CMK (cell line): ENCODE measurements around the gene ZNF655.
A peak's percentile ranks its signal among the peaks of the same experiment; 100 is the strongest.

ENCODE experiments used
- DNase-seq: peaks from one replicate; pipeline ENCODE4 v3.0.0-alpha.2; 2010; ENCODE audit warnings: low read depth

ZNF655 gene

DNA sequence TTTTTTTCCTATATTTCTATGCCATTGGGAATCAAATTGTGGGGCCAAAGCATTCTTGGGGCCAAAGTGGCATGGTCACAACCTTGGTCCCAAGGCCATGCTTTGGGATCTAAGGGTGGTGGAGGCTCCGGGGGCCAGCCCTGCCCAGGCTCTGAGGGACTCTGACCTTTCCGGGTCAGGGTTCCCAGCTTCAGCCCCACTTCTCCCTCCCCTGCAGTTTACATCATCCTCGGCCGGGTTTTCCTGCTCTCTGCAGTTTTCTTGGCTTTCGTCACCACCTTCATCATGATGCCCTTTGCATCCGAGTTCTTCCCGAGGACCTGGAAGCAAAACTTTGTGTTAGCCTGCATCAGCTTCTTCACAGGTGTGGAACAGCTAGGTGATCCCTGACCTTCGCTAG lies 48.1 kb downstream of the ZNF655 start:
- no peak for DNase-seq

DNA sequence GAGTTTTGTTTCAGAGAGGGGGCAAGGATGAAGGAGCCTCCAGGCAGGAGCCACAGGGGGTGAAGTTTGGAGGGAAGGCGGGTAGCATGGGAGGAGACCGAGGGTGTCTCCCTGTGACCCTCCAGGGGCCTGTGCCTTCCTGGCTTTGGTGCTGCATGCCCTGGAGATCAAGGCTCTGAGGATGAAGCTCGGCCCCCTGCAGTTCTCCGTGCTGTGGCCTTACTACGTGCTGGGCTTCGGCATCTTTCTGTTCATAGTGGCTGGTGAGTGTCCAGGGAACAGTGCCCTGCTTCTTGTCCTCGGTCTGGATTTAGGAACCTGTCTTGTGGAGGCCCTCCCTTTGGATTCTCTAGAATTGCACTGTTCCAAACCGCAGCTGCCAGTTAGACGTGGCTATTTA lies 49.1 kb downstream of the ZNF655 start:
- DNase-seq, result no peak

DNA sequence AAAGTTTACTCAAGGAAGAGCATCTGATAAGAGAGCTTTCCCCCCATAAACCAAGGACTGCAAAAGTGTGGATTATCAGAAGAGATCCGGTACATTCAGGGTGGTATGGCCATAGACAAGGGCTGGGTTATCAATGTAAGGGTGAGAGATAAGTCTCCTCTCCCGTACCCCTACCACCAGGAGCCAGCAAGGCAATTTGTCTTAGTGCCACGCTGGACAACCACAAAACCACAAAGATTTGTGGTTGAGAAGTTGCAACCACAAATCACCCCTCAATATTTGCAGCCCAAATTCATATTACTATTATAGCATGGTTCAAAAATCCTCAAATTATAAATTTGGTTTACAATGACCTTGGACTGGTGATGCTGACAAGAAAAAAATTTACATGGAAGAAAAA lies 56.1 kb downstream of the ZNF655 start:
- DNase-seq, result no peak

DNA sequence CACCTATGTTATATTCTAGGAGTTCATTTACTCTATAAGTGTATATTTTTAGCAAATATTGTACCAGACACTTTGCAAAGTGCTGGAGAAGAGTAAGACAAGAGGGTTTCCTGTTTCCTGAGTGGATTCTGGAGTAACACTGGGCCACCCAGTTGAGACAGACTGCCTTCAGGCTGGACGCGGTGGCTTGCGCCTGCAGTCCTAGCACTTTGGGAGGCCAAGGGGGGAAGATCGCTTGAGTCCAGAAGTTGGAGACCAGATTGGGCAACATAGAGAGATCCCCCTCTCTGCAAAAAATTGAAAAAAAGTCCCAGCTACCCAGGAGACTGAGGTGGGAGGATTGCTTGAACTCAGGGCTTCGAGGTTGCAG lies 57.5 kb downstream of the ZNF655 start:
- no peak for DNase-seq

DNA sequence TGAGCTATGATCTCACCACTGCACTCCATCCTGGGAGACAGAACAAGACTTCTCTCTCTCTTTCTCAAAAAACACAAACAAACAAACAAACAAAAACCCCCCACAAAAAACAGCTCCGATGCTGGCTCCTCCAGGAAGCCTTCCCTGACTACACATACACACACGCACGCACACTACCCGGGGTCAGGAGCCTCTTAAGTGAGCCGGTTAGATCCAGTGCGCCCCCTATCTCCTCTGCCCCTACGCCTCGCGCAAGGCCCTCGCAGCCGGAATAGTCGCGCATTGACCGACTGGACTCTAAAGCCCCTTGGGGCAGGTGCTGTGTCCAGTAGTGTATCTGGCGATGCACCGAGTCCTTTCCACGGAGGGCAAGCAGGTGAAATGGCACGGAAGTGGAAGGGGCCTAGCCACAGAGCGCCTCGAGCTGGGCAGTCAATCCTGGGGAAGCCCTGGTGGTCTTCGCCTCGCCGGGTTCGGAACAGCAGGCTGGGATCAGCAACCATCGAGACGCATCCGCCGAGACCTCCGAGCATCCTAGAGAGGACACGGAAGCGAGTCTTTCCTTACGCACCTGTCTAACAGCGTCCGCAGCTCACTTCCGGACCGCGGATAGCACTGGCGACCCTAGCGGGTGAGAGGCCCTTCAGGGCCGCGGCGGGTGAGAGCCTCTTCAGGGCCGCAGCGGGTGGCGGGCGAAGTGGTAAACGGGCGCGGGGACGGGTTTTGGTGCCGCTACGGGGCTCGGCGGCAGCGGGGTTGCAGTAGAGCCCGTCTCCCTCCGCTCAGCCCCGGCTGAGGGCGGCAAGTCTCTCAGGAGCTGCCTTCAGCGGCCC lies 58.1 kb downstream of the ZNF655 start, which contains the start of gene ZSCAN25:
TSS of gene ZSCAN25 (plus strand) at position 588 of the 833 bp plus-strand sequence. CDS start 2,661 bp downstream, outside the sequence.
- DNase-seq, result peak; percentile 94

DNA sequence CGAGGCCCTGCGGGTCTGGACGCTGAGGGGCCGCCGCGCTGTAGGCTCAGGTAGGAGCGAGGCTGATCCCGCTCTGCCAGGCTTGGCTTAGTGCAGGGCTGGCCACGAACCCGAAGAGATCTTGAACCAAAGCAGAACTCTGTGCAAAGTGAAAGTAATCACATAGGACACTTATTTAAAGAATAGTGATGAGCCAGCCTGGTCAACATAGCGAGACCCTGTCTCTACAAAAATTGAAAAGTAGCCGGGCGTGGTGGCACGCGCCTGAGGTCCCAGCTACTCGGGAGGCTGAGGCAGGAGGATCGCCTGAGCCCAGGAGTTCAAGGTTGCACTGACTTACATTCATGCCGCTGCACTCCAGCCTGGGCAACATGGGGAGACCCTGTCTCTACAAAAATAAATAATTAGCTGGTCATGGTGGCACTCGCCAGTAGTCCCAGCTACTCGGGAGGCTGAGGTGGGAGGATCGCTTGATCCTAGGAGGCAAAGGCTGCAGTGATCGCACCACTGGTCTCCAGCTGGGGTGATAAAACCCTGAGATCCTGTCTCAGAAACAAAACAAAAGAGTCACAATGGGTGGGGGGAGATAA lies 58.8 kb downstream of the ZNF655 start:
- DNase-seq, result no peak

DNA sequence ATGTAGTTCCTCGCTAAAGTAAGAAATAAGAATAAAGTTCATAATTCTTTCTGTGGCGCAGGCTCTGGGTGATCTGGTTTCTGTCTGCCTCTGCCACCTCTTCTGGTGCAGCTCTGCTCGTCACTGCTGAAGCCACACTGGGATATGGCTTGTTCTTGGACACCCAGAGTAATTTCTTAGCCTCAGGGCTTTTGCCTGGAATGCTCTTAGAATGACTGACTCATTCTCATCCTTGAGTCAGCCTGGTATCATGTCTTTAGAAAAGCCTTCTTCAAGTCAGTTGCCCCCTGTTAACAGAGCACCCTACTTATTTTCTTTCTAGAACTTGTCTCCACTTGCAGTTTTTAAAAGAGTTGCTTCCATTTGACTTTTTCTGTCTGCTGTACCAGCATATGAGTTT lies 60.3 kb downstream of the ZNF655 start:
- DNase-seq, result no peak

DNA sequence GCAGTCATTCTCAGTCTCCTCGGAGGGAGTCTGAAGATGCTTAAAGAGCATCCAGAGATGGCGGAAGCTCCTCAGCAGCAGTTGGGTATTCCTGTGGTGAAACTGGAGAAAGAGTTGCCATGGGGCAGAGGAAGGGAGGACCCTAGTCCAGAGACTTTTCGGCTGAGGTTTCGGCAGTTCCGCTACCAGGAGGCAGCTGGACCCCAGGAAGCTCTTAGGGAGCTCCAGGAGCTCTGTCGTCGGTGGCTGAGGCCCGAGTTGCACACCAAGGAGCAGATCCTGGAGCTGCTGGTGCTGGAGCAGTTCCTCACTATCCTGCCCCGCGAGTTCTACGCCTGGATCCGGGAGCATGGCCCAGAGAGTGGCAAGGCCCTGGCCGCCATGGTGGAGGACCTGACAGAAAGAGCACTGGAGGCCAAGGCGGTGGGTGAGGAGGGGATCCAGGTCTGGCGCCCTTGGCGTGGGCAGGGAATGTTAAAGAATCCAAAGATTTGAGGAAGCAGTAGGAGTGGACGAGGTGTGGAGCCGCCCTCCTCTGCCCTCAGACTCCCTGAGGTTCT lies 61.2 kb downstream of the ZNF655 start:
- no peak for DNase-seq

DNA sequence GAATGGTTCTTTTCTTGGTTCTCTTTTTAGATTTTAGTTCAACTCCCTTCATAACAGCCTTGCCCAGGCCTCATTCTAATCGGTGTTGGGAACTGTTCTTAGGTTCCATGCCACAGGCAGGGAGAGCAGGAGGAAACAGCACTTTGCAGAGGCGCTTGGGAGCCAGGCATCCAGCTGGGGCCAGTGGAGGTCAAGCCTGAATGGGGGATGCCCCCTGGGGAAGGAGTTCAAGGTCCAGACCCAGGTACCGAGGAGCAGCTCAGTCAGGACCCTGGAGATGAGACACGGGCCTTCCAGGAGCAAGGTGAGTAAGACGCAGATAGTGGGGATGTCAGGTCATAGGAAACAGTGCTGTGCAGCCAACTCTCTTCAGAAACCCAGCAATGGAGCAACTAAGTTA lies 62.8 kb downstream of the ZNF655 start:
- no peak for DNase-seq

DNA sequence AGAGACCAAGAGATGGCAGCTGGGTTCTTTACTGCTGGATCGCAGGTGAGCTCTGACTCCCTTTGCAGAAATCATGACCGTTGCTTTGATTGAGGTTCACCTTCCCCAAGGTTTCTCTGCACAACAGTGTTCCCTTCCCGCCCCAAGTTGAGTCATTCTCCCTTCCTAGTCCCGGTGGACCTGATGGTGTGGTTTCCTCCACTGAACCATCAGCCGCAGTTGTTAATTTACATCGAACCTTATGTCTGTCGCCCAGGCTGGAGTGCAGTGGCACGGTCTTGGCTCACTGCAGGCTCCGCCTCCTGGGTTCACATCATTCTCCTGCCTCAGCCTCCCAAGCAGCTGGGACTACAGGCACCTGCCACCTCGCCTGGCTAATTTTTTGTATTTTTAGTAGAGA lies 64.2 kb downstream of the ZNF655 start:
- no peak for DNase-seq

DNA sequence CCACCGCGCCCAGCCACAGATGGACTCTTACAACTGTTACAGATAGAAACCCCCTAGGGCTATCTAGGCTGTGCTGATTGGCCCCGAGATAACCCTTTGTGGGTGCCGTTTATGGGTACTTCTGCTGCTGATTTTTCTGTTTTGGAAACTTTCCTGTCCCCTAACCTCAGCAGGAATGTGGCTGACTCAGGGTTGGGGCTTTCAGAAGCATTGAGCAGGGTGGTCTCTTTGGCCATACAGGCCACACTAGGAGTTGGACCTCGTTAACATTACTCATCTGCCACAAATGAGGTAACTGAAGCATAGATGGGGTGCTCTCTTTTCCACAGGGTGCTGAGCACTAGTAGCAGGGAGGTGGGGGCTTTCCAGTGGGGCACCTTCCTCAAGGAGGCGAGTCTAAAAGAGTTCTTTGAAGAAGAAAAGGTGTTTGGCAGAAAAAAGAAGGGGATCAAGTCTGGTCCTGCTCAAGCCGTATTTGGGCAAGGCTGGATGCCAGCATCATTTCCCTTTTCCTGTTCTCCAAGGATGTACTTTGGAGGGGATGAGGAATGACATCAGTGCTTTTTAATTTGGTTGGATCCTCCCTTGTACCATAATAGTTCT lies 64.8 kb downstream of the ZNF655 start:
- no peak for DNase-seq

DNA sequence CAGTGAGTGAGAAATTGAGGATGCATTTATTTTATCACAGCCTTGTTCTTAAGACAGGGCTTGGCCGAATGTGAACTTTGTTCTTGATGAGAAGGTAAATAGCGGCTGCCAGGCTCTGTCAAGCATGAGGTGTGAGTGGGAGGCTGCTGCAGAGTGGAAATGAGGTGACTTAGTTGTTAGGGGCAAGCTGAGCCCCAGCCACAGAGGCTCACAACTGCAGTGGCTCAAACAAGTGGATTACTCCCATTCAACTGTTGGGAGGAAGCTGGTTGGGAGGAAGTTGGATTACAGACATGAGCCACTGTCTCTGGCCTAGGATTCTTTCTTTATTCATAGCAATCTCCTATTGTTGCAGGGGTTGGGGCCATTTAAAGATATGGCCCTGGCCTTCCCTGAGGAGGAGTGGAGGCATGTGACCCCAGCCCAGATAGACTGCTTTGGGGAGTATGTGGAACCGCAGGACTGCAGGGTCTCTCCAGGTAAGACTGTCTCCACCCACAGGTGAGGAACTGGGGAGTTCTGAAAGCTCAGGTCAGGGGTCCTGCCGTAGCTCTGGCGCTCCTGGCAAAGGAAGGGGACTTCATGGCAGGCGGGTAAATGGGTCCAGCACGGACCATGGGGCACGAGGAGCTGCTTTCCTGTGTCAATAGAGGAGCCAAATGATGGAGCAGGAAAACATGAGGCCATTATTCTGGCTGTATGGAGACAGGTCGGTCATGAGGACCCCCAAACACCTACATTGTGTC lies 65.4 kb downstream of the ZNF655 start:
- DNase-seq, result no peak

DNA sequence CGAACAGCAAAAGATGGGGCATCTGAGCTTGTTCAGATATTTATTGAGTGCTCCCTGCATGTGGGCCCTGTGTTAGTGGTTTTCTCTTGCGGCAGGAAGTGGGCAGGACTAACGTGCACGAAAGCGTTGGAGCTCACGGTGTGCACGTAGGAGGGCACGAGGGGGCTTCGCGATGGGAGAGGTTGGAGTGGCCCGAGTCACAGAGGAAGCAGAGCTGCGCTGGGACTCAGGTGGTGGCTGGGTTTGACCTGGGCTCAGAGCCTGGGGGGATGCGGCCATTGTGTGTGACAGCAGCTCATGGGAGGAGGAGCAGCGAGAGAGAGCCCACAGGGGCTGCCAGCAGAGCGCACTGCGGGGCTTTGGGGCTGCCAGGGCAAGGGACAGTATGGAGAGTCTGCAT lies 66.0 kb downstream of the ZNF655 start:
- no peak for DNase-seq

DNA sequence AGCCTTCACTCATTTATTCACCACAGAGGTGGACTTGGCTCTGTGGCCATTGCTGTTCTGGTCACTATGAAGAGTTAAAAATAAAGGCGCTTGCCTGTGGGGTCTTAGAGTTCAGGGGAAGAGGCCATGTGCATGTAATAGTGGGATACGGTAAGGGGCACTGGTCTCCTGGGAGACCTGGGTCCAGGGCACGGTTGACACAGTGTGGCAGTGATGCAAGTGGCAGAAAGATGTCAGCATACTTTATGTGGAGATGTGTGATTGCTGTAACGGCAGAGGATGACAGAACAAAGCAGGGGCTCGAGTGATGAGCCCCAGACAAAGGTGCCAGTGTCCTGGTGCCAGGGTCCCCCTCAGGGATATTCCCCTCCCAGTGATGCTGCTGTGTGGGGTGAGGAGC lies 66.9 kb downstream of the ZNF655 start:
- no peak for DNase-seq

DNA sequence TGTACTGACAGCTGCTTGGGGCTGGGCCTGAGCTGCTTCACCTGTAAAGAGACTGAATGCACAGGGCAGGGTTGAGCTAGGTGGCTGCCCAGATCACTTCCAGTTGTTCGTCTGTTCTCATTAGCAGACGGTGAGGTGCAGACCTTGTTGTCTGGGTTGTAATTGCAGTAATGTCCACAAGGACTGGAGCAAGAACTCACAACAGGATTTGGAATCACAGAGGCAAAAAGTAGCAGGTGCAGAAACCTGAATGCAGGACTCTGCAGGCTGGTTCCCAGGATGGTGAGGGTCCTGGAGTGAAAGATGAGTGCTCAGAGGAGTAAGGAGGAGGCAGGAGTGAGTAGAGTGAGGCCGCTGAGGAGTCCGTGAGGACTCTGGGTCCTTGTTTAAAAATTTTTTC lies 67.5 kb downstream of the ZNF655 start:
- no peak for DNase-seq
